Panc1 (cell line): ENCODE measurements around the gene NDUFAF5. TPM values are rescaled to one million over a fixed set of nuclear protein-coding genes. Genes with fewer than 3 reads are reported as not detected.

Source experiments
- ATAC-seq: fragments of 200-7000 bp; cut with Tn5 transposase; 2 replicates; pipeline ENCODE4 v1.9.1; 2020; ENCODE audit warnings: mild to moderate bottlenecking, moderate library complexity
- BruUV-seq: library from RNA; stranded (reverse); fragments of 400-500 nt; replicated peaks from 2 replicates; lab custom pipeline; 2021; lab: Mats Ljungman, UMichigan
- CTCF ChIA-PET: fragments of 300-600 bp; sonication (Branson Sonifier 250); formaldehyde crosslinking; loops from one replicate; lab custom pipeline; 2022; ENCODE audit warnings: antibody characterized with exemption; lab: Charles Lee
- POLR2A ChIA-PET: fragments of 300-600 bp; sonication (Branson Sonifier 250); formaldehyde crosslinking; loops from one replicate; lab custom pipeline; 2022; ENCODE audit warnings: antibody characterized with exemption; lab: Charles Lee
- DNase-seq: peaks from one replicate; pipeline ENCODE4 v3.0.0-alpha.2; 2010; ENCODE audit warnings: low read depth, low spot score
- H3K27ac ChIP-seq: 2 replicates; pipeline ENCODE4 v1.5.1; 2011; ENCODE audit warnings: mild to moderate bottlenecking, low read length, inconsistent platforms
- H3K27me3 ChIP-seq: fragments of 200-500 bp; sonication (Bioruptor generic); 2 replicates; pipeline ENCODE4 v1.6.0; 2014; ENCODE audit warnings: low read length, inconsistent platforms; ENCODE audit not compliant: control insufficient read depth, insufficient read depth
- H3K36me3 ChIP-seq: fragments of 200-500 bp; sonication (Bioruptor generic); 2 replicates; pipeline ENCODE4 v1.5.1; 2014; ENCODE audit warnings: inconsistent platforms, mild to moderate bottlenecking, low read length, moderate library complexity; ENCODE audit not compliant: control insufficient read depth, insufficient read depth
- H3K4me1 ChIP-seq: 2 replicates; pipeline ENCODE4 v1.5.1; 2011; ENCODE audit warnings: inconsistent platforms, mild to moderate bottlenecking, low read length, moderate library complexity; ENCODE audit not compliant: control insufficient read depth, insufficient read depth
- H3K4me3 ChIP-seq, 2 experiments: 2 replicates each; pipeline ENCODE4 v1.5.1; 2011 to 2012; ENCODE audit warnings: low read depth in 2 of 2, low read length in 2 of 2, mild to moderate bottlenecking in 2 of 2, inconsistent platforms in 1 of 2, moderate library complexity in 1 of 2
- H3K9me3 ChIP-seq: fragments of 200-500 bp; sonication (Bioruptor generic); 2 replicates; pipeline ENCODE4 v1.5.1; 2014; ENCODE audit warnings: low read depth, mild to moderate bottlenecking, inconsistent platforms, low read length, moderate library complexity; ENCODE audit not compliant: control insufficient read depth, insufficient read depth
- CTCF ChIP-seq: fragments of 450-650 bp; IDR thresholded peaks from 2 replicates; pipeline ENCODE4 v1.5.1; 2017; ENCODE audit warnings: mild to moderate bottlenecking
- POLR2AphosphoS5 ChIP-seq: IDR thresholded peaks from 2 replicates; pipeline ENCODE4 v1.6.1; 2012; ENCODE audit warnings: mild to moderate bottlenecking, low read depth, low read length, moderate library complexity
- REST ChIP-seq, 2 experiments: IDR thresholded peaks; 2 replicates each; pipeline ENCODE4 v1.6.1; 2011 to 2012; ENCODE audit warnings: low read depth in 2 of 2, control low read depth in 1 of 2, low read length in 1 of 2, mild to moderate bottlenecking in 1 of 2, moderate library complexity in 1 of 2; ENCODE audit not compliant: insufficient read depth in 1 of 2
- SIN3A ChIP-seq: IDR thresholded peaks from 2 replicates; pipeline ENCODE4 v1.6.1; 2012; ENCODE audit warnings: low read depth, mild to moderate bottlenecking, low read length, moderate library complexity, borderline replicate concordance; ENCODE audit not compliant: insufficient read depth
- TCF7L2 ChIP-seq: IDR thresholded peaks from 2 replicates; pipeline ENCODE4 v1.6.1; 2011; ENCODE audit warnings: mild to moderate bottlenecking, low read depth, low read length, inconsistent platforms
- in situ Hi-C: cut with HindIII; loops from 2 replicates; pipeline ENCODE4 v1.10.0; 2016; ENCODE audit warnings: low sequenced_read_pairs, low pct_unique_long_range_greater_than_20kb
- intact Hi-C: fragments of 100-400 bp; cut with micrococcal nuclease; formaldehyde crosslinking; loops from one replicate; pipeline ENCODE4 v1.10.0; 2022; ENCODE audit not compliant: unreplicated experiment
- total RNA-seq: library from RNA; stranded (reverse); gene quantifications from one replicate; pipeline ENCODE4 v1.2.1, GENCODE V29; 2021; ENCODE audit not compliant: unreplicated experiment

Gene NDUFAF5
- total RNA-seq, 1 experiment from 2014 or later: 23.0 TPM

- Histone ChIP-seq H3K27me3 (0 out of 2 replicates have a peak, but pooled peaks cover 2% of the 10 kb centered on the region), H3K27ac (no peak overlapping the region), H3K9me3 (no peaks in the 10 kb centered on the region), H3K4me1 (no peaks in the 10 kb centered on the region), H3K36me3 (no peaks in the 10 kb centered on the region), H3K4me3 (no peak overlapping the region)
- ChIA-PET POLR2A (no interaction called here), CTCF (no interaction called here)
- TF ChIP-seq SIN3A (no peak), TCF7L2 (no peak), POLR2AphosphoS5 (no peak), REST (IDR thresholded peaks at IDR 0.05; ENCODE audit: insufficient read depth in 1 of 2, low read depth in 2 of 2, low read length in 1 of 2) (no peak)
- no peak; the same call in 1 of the 2 replicates for ATAC-seq
- BruUV-seq: no TSS peak
- in situ Hi-C loops (no loop called here), intact Hi-C loops (no loop called here)
- no peak for DNase-seq
Observed at GRCh38 chr20:13840093-13840465, 55.3 kb downstream of the NDUFAF5 start.

- Histone ChIP-seq H3K4me3 (no peak overlapping the region), H3K27me3 (0 out of 2 replicates have a peak, but pooled peaks cover 2% of the 10 kb centered on the region), H3K36me3 (no peaks in the 10 kb centered on the region), H3K27ac (no peak overlapping the region), H3K4me1 (no peaks in the 10 kb centered on the region), H3K9me3 (no peaks in the 10 kb centered on the region)
- no peak for ATAC-seq
- in situ Hi-C loops (no loop called here), intact Hi-C loops (no loop called here)
- TF ChIP-seq REST (IDR thresholded peaks at IDR 0.05; ENCODE audit: insufficient read depth in 1 of 2, low read depth in 2 of 2, low read length in 1 of 2): no peak
- no peak for TF ChIP-seq SIN3A
- TF ChIP-seq TCF7L2: no peak
- no peak for TF ChIP-seq POLR2AphosphoS5
- TF ChIP-seq CTCF: no peak
- BruUV-seq: no TSS peak
- DNase-seq: no peak
- CTCF ChIA-PET: no interaction called here
- POLR2A ChIA-PET: no interaction called here
Observed at GRCh38 chr20:13841206-13841605, 56.4 kb downstream of the NDUFAF5 start.
